HG03095 (cell line): Measurements from ENCODE around the gene ZNF414.

Experiments
- ATAC-seq: cut with Tn5 transposase; IDR thresholded peaks from one replicate; pipeline ENCODE4 v1.9.1; 2021; ENCODE audit warnings: moderate library complexity; ENCODE audit not compliant: unreplicated experiment

The ZNF414 gene

DNA sequence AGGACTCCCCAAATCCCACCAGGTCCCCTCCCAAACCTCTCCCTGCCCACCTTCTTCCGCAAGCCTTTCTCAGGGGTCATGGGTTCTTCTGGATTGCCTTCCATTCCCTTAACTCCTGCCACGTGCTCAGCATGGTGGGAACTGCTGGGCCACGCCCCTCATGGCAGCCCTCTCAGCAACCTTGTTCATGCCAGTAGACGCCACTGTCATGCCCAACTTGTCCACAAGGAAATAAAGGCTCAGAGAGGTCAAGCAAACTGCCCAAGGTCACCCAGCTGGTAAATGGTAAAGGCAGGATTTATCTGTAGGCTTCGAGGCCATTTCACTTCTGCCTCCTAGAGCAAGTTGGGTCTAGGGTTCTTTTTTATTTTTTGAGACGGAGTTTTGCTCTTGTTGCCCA is 22.4 kb downstream of the ZNF414 start:
- ATAC-seq, result no peak

- no peak for ATAC-seq
These were observed 23.1 kb downstream of the ZNF414 start for GRCh38 chr19:8490873-8491272.

DNA sequence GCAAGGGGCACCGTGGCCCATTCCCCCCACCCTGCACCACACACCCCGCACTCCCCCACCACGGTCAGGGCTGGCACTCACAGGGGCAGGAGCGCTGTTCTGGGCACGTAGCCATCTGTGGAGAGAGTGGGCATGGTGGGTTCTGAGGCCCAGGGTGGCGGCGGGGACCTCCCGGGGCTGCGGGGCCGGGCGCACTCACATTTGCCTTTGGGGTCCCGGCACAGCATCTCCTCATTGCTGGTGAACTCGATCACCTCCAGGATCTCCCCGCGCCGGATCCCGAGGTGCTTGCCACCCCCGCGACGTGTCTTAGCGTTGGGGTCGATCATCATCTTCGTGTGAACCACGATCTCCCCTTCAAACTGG is 23.6 kb downstream of the ZNF414 start:
- ATAC-seq, result no peak

DNA sequence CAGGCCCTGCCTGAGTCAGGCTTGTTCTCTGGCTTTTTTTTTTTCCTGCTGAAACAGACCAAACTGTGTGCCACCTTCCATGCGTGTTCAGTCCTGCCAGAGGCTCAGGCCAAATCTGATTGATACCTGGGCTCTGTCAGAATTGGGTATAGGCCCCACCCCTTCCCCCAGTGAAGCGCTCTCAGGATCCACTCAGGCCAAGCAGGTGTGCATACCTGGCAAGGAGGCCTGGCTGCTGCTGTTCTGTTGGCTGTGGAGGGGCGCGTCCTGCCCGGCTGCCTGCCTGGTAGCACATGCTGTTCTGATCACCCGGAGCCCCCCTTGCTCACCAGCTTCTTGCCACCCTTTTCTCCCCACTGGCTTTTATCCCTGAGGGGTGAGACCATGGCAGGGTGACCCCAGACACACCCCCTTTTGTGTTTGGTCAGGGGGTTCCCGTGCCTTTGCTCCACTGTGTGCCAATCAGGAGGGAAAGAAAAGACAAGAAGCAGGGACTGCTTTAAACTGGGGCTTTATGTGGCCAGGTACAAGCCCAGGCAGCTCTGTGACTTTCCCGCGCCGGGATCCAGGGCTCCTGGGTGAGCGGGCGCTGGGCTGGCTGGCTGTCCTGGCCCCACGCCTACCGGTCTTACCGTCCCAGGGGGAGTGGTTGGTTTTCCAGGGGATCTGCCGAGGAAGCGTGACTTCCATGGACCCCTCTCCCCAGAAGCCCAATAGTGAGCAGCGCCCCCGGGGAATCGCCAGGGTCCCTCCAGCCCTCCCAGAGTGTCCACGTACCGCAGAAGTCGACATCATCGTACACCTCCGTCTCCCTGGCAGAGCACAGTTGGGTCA is 24.2 kb downstream of the ZNF414 start:
- no peak for ATAC-seq

GRCh38 chr19:8488365-8488764 is 25.6 kb downstream of the ZNF414 start:
- no peak for ATAC-seq

GRCh38 chr19:8487137-8487851 is 26.7 kb downstream of the ZNF414 start:
- no peak for ATAC-seq

DNA sequence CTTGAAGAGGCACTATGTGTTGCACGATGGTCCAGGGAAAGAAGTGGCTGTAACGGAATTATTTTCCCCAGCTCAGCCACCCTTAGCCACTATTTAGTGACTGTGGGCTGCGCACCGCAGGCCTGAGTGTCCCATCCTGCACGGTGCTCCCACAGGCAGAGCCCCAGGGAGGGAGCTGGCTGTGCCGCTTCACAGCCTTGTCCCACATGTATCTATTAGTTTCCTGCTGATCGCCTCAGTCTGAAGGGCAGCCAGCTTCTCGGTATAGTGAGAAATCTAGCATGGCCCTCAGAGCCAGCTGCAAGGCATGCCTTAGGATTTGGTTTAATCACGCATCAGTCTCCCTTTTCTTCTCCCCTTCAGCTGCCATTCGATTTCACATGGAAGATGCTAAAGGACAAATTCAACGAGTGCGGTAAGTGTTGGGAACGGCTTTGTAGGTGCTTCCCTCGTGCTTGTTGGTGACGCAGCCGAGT is 27.3 kb downstream of the ZNF414 start:
- no peak for ATAC-seq

- no peak for ATAC-seq
These were observed 28.2 kb downstream of the ZNF414 start for GRCh38 chr19:8485561-8486371.

- ATAC-seq, result no peak
These were observed 29.6 kb downstream of the ZNF414 start for GRCh38 chr19:8484331-8484894.

DNA sequence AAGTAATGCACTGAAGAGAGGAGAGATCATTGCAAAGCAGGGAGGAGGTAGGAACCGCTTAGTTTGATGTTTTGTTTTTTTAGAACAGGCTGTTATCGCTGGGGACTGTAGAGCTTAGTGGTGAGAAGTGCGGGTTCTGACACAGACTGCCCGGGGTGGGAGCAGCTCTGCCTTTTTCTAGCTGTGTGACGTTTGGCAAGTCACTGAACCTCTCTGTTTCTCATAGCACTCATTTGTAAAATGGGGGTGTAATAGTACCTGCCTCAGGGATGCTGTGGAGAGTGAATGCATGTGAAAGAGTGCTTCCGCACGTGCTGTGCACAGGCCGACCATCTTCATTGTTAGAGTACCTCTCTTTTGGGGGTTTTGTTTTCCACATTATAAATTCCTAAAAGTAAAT is 30.8 kb downstream of the ZNF414 start:
- ATAC-seq, result no peak

DNA sequence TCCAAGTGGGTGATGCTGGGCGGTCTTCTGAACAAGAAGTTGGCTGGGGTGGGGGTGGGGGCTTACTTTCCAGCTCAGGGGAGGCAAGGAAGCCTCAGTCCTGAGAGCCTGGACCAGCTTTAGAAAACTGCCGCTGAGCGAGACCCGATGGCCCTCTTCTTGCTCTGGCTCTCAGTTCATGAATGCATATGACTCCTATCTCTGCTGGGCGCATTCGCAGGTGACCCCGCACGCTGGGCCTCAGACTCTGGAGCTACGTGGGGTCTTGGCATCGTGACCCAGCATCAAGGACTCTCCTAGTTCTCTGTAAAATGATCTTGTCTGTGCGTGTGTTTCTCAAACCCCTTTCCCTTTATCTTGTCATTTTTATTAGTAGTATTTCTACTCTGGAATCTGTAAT is 31.3 kb downstream of the ZNF414 start:
- no peak for ATAC-seq

- no peak for ATAC-seq
These were observed 32.4 kb downstream of the ZNF414 start for GRCh38 chr19:8481616-8482015.

GRCh38 chr19:8481201-8481600 is 32.8 kb downstream of the ZNF414 start:
- no peak for ATAC-seq

DNA sequence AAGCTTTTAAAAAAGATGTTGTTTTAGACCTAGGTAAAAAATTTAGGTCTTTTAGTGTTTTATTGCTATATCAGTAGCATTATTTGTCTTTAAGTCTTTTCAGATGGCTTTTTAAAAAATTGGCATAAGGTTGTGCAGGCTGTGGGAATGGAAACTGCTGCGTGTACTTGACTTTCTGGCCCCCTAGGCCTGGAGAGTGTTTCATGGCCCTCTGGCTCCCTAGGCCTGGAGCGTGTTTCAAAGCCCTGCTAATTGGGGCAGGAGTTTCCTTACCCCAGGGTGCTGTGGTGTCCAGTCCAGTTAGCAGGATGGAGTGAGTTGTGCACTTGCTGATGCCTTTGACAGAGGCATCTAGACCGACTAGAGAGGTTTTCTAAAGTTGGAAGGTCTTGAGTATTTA is 35.4 kb downstream of the ZNF414 start:
- ATAC-seq, result no peak

- ATAC-seq, result no peak
These were observed 36.1 kb downstream of the ZNF414 start for GRCh38 chr19:8477889-8478288.

GRCh38 chr19:8476524-8476923 is 37.4 kb downstream of the ZNF414 start:
- no peak for ATAC-seq

DNA sequence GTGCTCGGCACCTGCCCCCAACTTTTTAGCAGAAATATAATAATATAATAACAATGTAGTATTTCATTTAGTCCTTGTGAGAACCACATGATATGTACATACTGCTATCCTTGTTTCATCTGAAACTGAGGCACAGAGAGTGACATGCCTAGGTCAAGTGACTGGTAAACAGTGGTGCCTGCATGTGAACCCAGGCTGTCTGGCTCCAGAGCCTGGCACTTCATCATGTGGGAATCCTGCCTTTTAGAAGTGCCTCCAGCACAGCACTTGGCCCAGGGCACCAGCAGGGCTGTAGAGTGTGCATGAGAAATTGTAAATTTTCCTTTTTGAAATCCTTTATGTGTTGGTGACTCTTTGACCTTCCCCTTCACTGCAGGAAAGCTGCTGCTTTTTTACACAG is 39.0 kb downstream of the ZNF414 start:
- ATAC-seq, result no peak

DNA sequence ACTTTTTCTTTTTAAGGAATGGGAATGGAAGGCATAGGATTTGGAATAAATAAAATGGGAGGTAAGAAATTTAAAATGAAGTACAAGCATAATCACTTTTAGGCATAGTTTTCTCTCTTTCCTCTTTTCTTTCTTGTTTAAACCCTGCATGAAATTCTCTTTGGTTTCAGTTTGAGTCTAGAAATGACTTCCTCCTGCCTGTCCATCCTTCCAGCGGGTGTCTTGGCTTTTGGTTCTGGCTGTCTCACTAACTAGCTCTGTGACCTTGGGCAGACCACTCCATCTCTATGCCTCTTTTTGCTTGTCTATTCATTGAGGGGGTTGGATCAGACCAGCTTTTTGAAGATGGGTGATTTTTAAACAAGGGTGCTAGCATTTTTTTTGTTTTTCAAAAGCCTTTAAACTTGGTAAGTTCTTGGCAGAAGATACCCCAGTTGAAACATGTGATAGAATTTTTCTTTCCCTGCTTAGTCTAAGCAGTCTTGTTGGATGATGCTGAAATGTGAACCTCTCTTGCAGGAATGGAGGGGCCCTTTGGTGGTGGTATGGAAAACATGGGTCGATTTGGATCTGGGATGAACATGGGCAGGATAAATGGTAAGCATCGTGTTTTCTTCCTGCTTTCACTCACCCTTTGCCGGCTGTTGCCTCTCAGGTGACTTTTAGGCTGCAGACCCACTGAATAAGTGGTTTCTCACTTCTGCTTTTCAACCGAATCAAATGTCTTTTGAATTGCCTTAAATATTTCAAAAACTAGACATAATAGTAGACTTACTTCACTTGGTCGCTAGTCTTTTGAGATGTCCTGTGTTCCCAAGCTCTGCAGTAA is 40.1 kb downstream of the ZNF414 start:
- ATAC-seq, result no peak

DNA sequence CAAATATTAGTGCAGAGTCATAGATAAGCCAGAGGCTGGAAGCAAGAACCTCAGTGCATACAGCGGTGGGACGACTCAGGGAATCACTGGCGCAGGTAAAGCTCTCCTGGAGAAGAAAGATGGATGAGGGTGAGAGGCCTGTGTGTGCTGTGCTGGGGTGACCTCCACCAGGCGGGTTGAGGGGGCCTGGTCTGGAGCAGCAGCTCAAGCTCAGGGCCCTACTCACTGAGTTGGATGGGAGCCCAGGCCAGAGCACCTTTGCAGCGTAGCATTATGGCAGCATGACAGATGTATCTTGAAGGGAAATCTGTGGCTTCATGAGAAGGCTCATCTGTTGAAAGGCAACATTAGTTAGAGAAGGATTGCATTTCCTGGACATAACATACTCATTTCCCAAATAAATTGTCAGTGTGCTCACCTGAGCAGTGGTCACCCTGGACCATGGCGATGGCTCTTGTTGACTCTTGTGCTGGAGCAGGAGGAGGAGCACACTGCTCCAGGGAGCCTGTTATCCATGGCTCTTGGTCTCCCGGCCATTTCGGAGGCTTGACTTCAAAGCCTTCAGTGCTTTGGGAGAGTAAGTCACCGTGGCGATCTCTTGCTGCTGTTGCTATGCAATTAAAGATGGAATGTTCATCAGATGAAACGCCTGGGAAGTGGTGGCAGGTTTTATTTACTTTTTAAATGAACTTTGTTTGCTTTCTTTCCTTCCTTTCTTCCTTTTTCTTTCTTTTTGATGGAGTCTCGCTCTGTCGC is 44.2 kb downstream of the ZNF414 start:
- ATAC-seq, result no peak
